ENCODE data around the gene MAPK8.

The MAPK8 gene

GRCh38 chr10:48390933-48391845, 84.7 kb downstream of the MAPK8 start:
- peaks cover 0 to 61% (median 20%) of the 10 kb centered on the region in 11 experiments; a peak in 9 of 22 replicates for H4K20me1 ChIP-seq
- H3K9ac ChIP-seq = no peak overlapping the region
- H3K27ac ChIP-seq = peak overlapping the region in 5 of 11 experiments; percentile 0 to 30 (median 19); a peak in 4 of 22 replicates
- no peaks in the 10 kb centered on the region for H3K9me3 ChIP-seq (replicated peaks in 1 of 11)
- no peak overlapping the region for H3K4me3 ChIP-seq
- peaks cover 16 to 30% (median 22%) of the 10 kb centered on the region in 10 experiments for H3K4me1 ChIP-seq
- H3K27me3 ChIP-seq = no peaks in the 10 kb centered on the region
- no peak for TF ChIP-seq Cebpa-rat (IDR thresholded peaks at IDR 0.05)
- H3K36me3 ChIP-seq = no peaks in the 10 kb centered on the region
- H3K4me2 ChIP-seq = peak overlapping the region; percentile 36 to 81 (median 50)

- Histone ChIP-seq H3K4me3 (no peak overlapping the region), H3K4me2 (peak overlapping the region in 6 of 11 experiments; percentile 38 to 81 (median 56); a peak in 9 of 22 replicates), H3K27me3 (no peaks in the 10 kb centered on the region), H3K9ac (no peak overlapping the region), H4K20me1 (peaks cover 0 to 60% (median 22%) of the 10 kb centered on the region in 11 experiments; a peak in 9 of 22 replicates), H3K36me3 (no peaks in the 10 kb centered on the region), H3K27ac (0 out of 22 replicates have a peak overlapping the region, but pooled peaks of 1 of the 11 experiments have one; percentile 5), H3K4me1 (peaks cover 16 to 30% (median 22%) of the 10 kb centered on the region in 10 experiments), H3K9me3 (replicated peaks in 1 of 11) (no peaks in the 10 kb centered on the region)
- TF ChIP-seq Cebpa-rat (IDR thresholded peaks at IDR 0.05) = no peak
These were observed 85.5 kb downstream of the MAPK8 start for GRCh38 chr10:48391994-48392393.

GRCh38 chr10:48398261-48398660, 91.8 kb downstream of the MAPK8 start:
- no peak overlapping the region for H3K4me2 ChIP-seq
- peaks cover 3 to 68% (median 29%) of the 10 kb centered on the region in 11 experiments; a peak in 17 of 22 replicates for H4K20me1 ChIP-seq
- no peaks in the 10 kb centered on the region for H3K4me1 ChIP-seq
- H3K9me3 ChIP-seq (replicated peaks in 1 of 11) = no peaks in the 10 kb centered on the region
- no peak overlapping the region for H3K4me3 ChIP-seq
- no peaks in the 10 kb centered on the region for H3K27me3 ChIP-seq
- no peak for TF ChIP-seq Cebpa-rat (IDR thresholded peaks at IDR 0.05)
- H3K9ac ChIP-seq = no peak overlapping the region
- H3K27ac ChIP-seq = no peak overlapping the region
- peaks cover 0 to 9% (median 0%) of the 10 kb centered on the region in 11 experiments; a peak in 2 of 22 replicates for H3K36me3 ChIP-seq

- H3K27ac ChIP-seq = no peak overlapping the region
- no peak overlapping the region for H3K9ac ChIP-seq
- TF ChIP-seq Cebpa-rat (IDR thresholded peaks at IDR 0.05) = no peak
- peaks cover 0 to 11% (median 2%) of the 10 kb centered on the region in 11 experiments; a peak in 4 of 22 replicates for H3K36me3 ChIP-seq
- no peak overlapping the region for H3K4me3 ChIP-seq
- no peaks in the 10 kb centered on the region for H3K9me3 ChIP-seq (replicated peaks in 1 of 11)
- H4K20me1 ChIP-seq = peaks cover 3 to 68% (median 29%) of the 10 kb centered on the region in 11 experiments; a peak in 17 of 22 replicates
- no peaks in the 10 kb centered on the region for H3K27me3 ChIP-seq
- H3K4me2 ChIP-seq = no peak overlapping the region
- H3K4me1 ChIP-seq = no peaks in the 10 kb centered on the region
These were observed 92.6 kb downstream of the MAPK8 start for GRCh38 chr10:48399056-48399541.

- no peak overlapping the region for H3K9ac ChIP-seq
- peaks cover 3 to 68% (median 29%) of the 10 kb centered on the region in 11 experiments; a peak in 17 of 22 replicates for H4K20me1 ChIP-seq
- no peak overlapping the region for H3K27ac ChIP-seq
- no peaks in the 10 kb centered on the region for H3K4me1 ChIP-seq
- H3K4me2 ChIP-seq = no peak overlapping the region
- no peak overlapping the region for H3K4me3 ChIP-seq
- no peaks in the 10 kb centered on the region for H3K27me3 ChIP-seq
- H3K36me3 ChIP-seq = peaks cover 0 to 16% (median 5%) of the 10 kb centered on the region in 11 experiments; a peak in 6 of 22 replicates
- no peak for TF ChIP-seq Cebpa-rat (IDR thresholded peaks at IDR 0.05)
- no peaks in the 10 kb centered on the region for H3K9me3 ChIP-seq (replicated peaks in 1 of 11)
These were observed 93.1 kb downstream of the MAPK8 start for GRCh38 chr10:48399551-48399950.

- Histone ChIP-seq H3K4me1 (no peaks in the 10 kb centered on the region), H3K27ac (no peak overlapping the region), H3K4me3 (no peak overlapping the region), H3K9ac (no peak overlapping the region), H3K27me3 (no peaks in the 10 kb centered on the region), H3K4me2 (no peak overlapping the region), H3K36me3 (peaks cover 0 to 23% (median 8%) of the 10 kb centered on the region in 11 experiments; a peak in 8 of 22 replicates), H4K20me1 (peaks cover 3 to 68% (median 29%) of the 10 kb centered on the region in 11 experiments; a peak in 17 of 22 replicates), H3K9me3 (replicated peaks in 1 of 11) (no peaks in the 10 kb centered on the region)
- no peak for TF ChIP-seq Cebpa-rat (IDR thresholded peaks at IDR 0.05)
These were observed 93.8 kb downstream of the MAPK8 start for GRCh38 chr10:48400129-48400849.

GRCh38 chr10:48400850-48401220, 94.4 kb downstream of the MAPK8 start:
- Histone ChIP-seq H3K9me3 (replicated peaks in 1 of 11) (no peaks in the 10 kb centered on the region), H3K36me3 (peaks cover 1 to 29% (median 9%) of the 10 kb centered on the region in 11 experiments; a peak in 12 of 22 replicates), H3K9ac (no peak overlapping the region), H3K27me3 (no peaks in the 10 kb centered on the region), H3K4me3 (no peak overlapping the region), H3K27ac (no peak overlapping the region), H3K4me1 (peaks cover 0 to 4% (median 1%) of the 10 kb centered on the region in 10 experiments; a peak in 10 of 20 replicates), H4K20me1 (peaks cover 3 to 62% (median 29%) of the 10 kb centered on the region in 11 experiments; a peak in 17 of 22 replicates), H3K4me2 (no peak overlapping the region)
- TF ChIP-seq Cebpa-rat (IDR thresholded peaks at IDR 0.05) = no peak

- no peak overlapping the region for H3K4me3 ChIP-seq
- H3K36me3 ChIP-seq = peaks cover 14 to 65% (median 33%) of the 10 kb centered on the region in 11 experiments; a peak in 20 of 22 replicates
- H3K9ac ChIP-seq = no peak overlapping the region
- peaks cover 0 to 25% (median 12%) of the 10 kb centered on the region in 11 experiments; a peak in 16 of 22 replicates for H4K20me1 ChIP-seq
- TF ChIP-seq Cebpa-rat (IDR thresholded peaks at IDR 0.05) = no peak
- H3K27ac ChIP-seq = no peak overlapping the region
- H3K4me1 ChIP-seq = peaks cover 0 to 16% (median 6%) of the 10 kb centered on the region in 10 experiments; a peak in 11 of 20 replicates
- H3K9me3 ChIP-seq (replicated peaks in 1 of 11) = no peaks in the 10 kb centered on the region
- no peaks in the 10 kb centered on the region for H3K27me3 ChIP-seq
- H3K4me2 ChIP-seq = no peak overlapping the region
These were observed 98.2 kb downstream of the MAPK8 start for GRCh38 chr10:48404646-48405045.
